ENCODE data around the gene STAMBPL1.
"Not testable (repeated sequence)": the region's sequence is repeated elsewhere in the genome, so short reads cannot be mapped to it uniquely, and the experiment has no call there.

The STAMBPL1 gene

DNA sequence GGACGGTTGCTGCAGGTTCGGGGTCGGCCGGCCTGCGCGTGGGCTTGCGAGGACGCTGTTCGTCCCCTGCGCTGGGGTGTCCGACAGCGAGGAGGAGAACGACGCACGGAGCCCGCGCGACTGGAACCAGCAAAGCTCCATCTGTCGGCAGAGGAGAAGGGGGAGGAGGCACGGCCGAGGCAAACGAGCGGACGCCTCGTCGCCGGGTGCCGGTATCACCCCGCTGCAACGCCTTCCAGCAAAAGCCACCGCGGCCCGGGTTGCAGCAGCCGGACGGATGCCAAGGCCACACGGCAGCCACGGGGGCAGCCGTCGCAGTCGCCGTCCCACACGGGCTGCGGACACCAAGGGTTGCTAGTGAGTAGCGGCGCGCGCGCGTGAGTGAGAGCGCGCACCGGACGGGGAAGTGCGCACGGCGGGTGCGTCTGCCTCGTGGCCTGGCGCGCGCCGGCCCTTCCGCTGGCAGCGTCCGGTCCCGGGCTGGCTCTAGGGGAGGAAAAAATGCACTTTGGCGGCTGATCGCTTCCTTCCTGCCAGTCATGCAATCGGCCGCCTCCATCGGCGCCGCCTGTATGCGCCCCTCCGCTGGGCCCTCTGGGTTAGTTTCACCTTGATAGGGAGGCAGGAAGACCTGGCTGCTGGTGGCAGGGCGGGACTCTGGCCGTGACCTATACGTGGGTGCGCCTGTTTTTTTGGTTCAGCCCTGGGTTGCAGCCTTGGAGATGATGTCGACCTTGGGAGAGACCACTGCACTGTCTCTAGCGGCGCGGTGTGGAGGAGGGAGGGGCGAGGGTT is 434 bp downstream of the STAMBPL1 start:
- Histone ChIP-seq H3K9ac (ENCODE audit: low read depth, low read length, poor library complexity, severe bottlenecking) (peak overlapping the region; percentile 92), H3F3A (ENCODE audit: low read depth) (peaks cover 7% of the 10 kb centered on the region; the same call in 1 of the 2 replicates), H3K4me3 (ENCODE audit: low read length, poor library complexity, severe bottlenecking) (peak overlapping the region; percentile 96), H3K9me3 (ENCODE audit: insufficient read depth, low read depth, low read length) (no peaks in the 10 kb centered on the region), H3K27me3 (ENCODE audit: insufficient read depth, low read length, poor library complexity, severe bottlenecking) (no peaks in the 10 kb centered on the region), H3K4me2 (ENCODE audit: low read depth, low read length, poor library complexity, severe bottlenecking) (peak overlapping the region; percentile 92), H3K79me2 (ENCODE audit: insufficient read depth, low read length) (peaks cover 49% of the 10 kb centered on the region), H3K36me3 (ENCODE audit: insufficient read depth, low read length) (no peaks in the 10 kb centered on the region), H2AFZ (ENCODE audit: low read length) (peak overlapping the region; percentile 90), H3K4me1 (ENCODE audit: insufficient read depth, low read length, poor library complexity, severe bottlenecking) (peaks cover 67% of the 10 kb centered on the region), H4K20me1 (ENCODE audit: insufficient read depth, low read length, poor library complexity, severe bottlenecking) (peaks cover 41% of the 10 kb centered on the region), H3K9me2 (replicated peaks; ENCODE audit: low read depth, low read length) (no peaks in the 10 kb centered on the region)
- TF ChIP-seq, protein P1, sequence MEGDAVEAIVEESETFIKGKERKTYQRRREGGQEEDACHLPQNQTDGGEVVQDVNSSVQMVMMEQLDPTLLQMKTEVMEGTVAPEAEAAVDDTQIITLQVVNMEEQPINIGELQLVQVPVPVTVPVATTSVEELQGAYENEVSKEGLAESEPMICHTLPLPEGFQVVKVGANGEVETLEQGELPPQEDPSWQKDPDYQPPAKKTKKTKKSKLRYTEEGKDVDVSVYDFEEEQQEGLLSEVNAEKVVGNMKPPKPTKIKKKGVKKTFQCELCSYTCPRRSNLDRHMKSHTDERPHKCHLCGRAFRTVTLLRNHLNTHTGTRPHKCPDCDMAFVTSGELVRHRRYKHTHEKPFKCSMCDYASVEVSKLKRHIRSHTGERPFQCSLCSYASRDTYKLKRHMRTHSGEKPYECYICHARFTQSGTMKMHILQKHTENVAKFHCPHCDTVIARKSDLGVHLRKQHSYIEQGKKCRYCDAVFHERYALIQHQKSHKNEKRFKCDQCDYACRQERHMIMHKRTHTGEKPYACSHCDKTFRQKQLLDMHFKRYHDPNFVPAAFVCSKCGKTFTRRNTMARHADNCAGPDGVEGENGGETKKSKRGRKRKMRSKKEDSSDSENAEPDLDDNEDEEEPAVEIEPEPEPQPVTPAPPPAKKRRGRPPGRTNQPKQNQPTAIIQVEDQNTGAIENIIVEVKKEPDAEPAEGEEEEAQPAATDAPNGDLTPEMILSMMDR (conservative IDR thresholded peaks at IDR 0.05; ENCODE audit: low read length), result peak; percentile 26; the same call in 1 of the 2 replicates
- TF ChIP-seq EZH2phosphoT487 (IDR thresholded peaks at IDR 0.05; ENCODE audit: borderline replicate concordance), result no peak

DNA sequence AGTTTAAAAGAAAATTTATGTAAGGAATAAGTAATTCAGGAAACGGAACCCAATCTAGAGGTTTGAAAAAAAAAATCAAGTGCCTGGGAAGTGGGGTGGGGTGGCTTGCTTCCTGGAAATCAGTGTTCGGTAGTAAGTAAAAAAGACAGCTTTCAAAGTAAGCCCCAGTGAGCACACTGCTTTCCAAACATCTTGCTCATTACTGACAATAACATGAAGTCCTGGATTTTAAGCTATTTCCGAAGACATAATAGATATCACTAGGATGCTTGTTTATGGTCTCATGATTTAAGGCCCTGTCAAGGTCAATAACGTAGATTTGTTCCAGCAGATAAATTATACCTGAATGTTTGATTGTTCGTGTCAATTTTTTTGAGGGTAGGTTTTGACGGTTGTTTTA is 1.3 kb downstream of the STAMBPL1 start:
- H2AFZ ChIP-seq (ENCODE audit: low read length), result peak overlapping the region; percentile 90; the same call in 1 of the 2 replicates
- peak overlapping the region; percentile 96 for H3K4me3 ChIP-seq (ENCODE audit: low read length, poor library complexity, severe bottlenecking)
- H3K4me1 ChIP-seq (ENCODE audit: insufficient read depth, low read length, poor library complexity, severe bottlenecking), result peaks cover 75% of the 10 kb centered on the region
- peak overlapping the region; percentile 92 for H3K9ac ChIP-seq (ENCODE audit: low read depth, low read length, poor library complexity, severe bottlenecking)
- peaks cover 58% of the 10 kb centered on the region for H3K79me2 ChIP-seq (ENCODE audit: insufficient read depth, low read length)
- TF ChIP-seq, protein P1 (conservative IDR thresholded peaks at IDR 0.05; ENCODE audit: low read length), result no peak
- TF ChIP-seq EZH2phosphoT487 (IDR thresholded peaks at IDR 0.05; ENCODE audit: borderline replicate concordance), result no peak
- peaks cover 50% of the 10 kb centered on the region for H4K20me1 ChIP-seq (ENCODE audit: insufficient read depth, low read length, poor library complexity, severe bottlenecking)
- H3K27me3 ChIP-seq (ENCODE audit: insufficient read depth, low read length, poor library complexity, severe bottlenecking), result no peaks in the 10 kb centered on the region
- H3K4me2 ChIP-seq (ENCODE audit: low read depth, low read length, poor library complexity, severe bottlenecking), result peak overlapping the region; percentile 92
- H3F3A ChIP-seq (ENCODE audit: low read depth), result peaks cover 9% of the 10 kb centered on the region; the same call in 1 of the 2 replicates
- no peaks in the 10 kb centered on the region for H3K36me3 ChIP-seq (ENCODE audit: insufficient read depth, low read length)
- H3K9me3 ChIP-seq (ENCODE audit: insufficient read depth, low read depth, low read length), result no peaks in the 10 kb centered on the region
- H3K9me2 ChIP-seq (replicated peaks; ENCODE audit: low read depth, low read length), result no peaks in the 10 kb centered on the region

DNA sequence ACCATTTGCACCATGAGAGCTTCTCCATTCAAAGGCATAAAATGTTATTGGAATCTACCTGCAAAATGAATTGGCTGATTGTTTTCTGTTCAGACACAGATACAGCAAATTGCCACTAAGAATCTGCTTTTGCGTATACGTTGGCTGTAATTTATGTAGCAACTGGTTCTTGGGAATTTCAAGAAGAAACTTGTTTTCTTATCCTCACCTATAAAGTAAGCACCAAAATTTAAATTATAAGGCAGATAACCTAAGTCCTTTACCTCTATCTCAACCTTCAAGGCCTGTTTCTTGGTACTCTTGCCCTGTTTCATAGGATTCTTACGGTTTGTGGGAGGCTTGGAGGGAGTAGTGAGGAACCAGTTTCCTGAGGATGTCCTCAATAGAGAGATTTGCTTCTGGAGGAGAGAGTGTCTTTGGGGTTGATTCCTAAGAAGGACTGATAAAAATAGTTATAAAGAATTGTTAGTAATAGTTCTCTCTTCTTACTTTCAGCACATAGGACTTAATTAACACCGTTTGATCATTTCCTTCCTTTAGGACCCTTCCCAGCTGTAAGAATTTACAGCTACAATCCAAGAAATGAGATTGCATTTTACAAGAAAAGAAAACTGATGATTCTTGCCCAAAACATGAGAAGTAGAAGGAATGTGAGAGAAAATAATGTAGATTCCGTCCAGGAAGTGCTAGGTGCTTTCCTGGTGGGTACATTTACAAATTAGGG is 2.0 kb downstream of the STAMBPL1 start:
- TF ChIP-seq, protein P1 (conservative IDR thresholded peaks at IDR 0.05; ENCODE audit: low read length), result no peak
- TF ChIP-seq EZH2phosphoT487 (IDR thresholded peaks at IDR 0.05; ENCODE audit: borderline replicate concordance), result no peak
- H3K4me3 ChIP-seq (ENCODE audit: low read length, poor library complexity, severe bottlenecking), result peak overlapping the region; percentile 96
- no peaks in the 10 kb centered on the region for H3K9me3 ChIP-seq (ENCODE audit: insufficient read depth, low read depth, low read length)
- no peak overlapping the region for H2AFZ ChIP-seq (ENCODE audit: low read length)
- peaks cover 82% of the 10 kb centered on the region for H3K4me1 ChIP-seq (ENCODE audit: insufficient read depth, low read length, poor library complexity, severe bottlenecking)
- peak overlapping the region; percentile 92 for H3K4me2 ChIP-seq (ENCODE audit: low read depth, low read length, poor library complexity, severe bottlenecking)
- peak overlapping the region; percentile 92 for H3K9ac ChIP-seq (ENCODE audit: low read depth, low read length, poor library complexity, severe bottlenecking)
- no peaks in the 10 kb centered on the region for H3K36me3 ChIP-seq (ENCODE audit: insufficient read depth, low read length)
- no peaks in the 10 kb centered on the region for H3K9me2 ChIP-seq (replicated peaks; ENCODE audit: low read depth, low read length)
- H3K27me3 ChIP-seq (ENCODE audit: insufficient read depth, low read length, poor library complexity, severe bottlenecking), result no peaks in the 10 kb centered on the region
- H3F3A ChIP-seq (ENCODE audit: low read depth), result peaks cover 9% of the 10 kb centered on the region; the same call in 1 of the 2 replicates
- H3K79me2 ChIP-seq (ENCODE audit: insufficient read depth, low read length), result peaks cover 65% of the 10 kb centered on the region
- H4K20me1 ChIP-seq (ENCODE audit: insufficient read depth, low read length, poor library complexity, severe bottlenecking), result peaks cover 57% of the 10 kb centered on the region

DNA sequence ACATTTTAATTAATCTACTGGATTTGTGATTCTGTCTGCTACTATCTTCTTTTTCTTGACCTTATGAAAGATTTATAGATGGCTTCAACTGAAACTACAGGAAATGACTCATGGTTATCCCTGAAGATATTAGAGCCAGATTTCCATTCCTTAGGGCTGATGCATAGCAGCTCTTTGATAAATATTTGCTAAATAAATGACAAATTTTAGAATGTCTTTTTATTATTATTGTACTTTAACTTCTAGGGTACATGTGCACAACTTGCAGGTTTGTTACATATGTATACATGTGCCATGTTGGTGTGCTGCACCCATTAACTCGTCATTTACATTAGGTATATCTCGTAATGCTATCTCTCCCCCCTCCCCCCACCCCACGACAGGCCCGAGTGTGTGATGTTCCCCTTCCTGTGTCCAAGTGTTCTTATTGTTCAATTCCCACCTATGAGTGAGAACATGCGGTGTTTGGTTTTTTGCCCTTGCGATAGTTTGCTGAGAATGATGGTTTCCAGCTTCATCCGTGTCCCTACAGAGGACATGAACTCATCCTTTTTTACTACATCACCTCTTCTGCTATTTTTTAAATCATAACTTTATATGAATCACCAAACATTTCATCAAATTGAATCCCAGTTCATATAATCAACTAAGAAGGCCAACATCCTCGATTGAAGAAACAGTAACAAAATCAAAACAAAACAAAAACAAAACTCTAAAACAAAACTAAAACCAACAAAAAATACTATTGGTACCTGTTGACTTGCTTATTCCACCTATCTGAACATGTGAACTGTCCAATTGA is 2.8 kb downstream of the STAMBPL1 start:
- not testable (repeated sequence) for H3K9me3 ChIP-seq (ENCODE audit: insufficient read depth, low read depth, low read length); H2AFZ ChIP-seq (ENCODE audit: low read length); H3K27me3 ChIP-seq (ENCODE audit: insufficient read depth, low read length, poor library complexity, severe bottlenecking); H3K36me3 ChIP-seq (ENCODE audit: insufficient read depth, low read length); H3K9me2 ChIP-seq (replicated peaks; ENCODE audit: low read depth, low read length); H3F3A ChIP-seq (ENCODE audit: low read depth)
- Histone ChIP-seq H4K20me1 (ENCODE audit: insufficient read depth, low read length, poor library complexity, severe bottlenecking) (peaks cover 65% of the 10 kb centered on the region), H3K4me2 (ENCODE audit: low read depth, low read length, poor library complexity, severe bottlenecking) (peak overlapping the region; percentile 92), H3K4me1 (ENCODE audit: insufficient read depth, low read length, poor library complexity, severe bottlenecking) (peaks cover 86% of the 10 kb centered on the region), H3K4me3 (ENCODE audit: low read length, poor library complexity, severe bottlenecking) (peak overlapping the region; percentile 96), H3K9ac (ENCODE audit: low read depth, low read length, poor library complexity, severe bottlenecking) (peak overlapping the region; percentile 92), H3K79me2 (ENCODE audit: insufficient read depth, low read length) (peaks cover 73% of the 10 kb centered on the region)
